Activated naive CD8-positive, alpha-beta T cell treated with anti-CD3 and anti-CD28 coated beads, Interleukin-2, amount 50 U/mL, for 24 hours (primary cell): Measurements from ENCODE around the gene VWA2.

Experiments used
- ATAC-seq: fragments of 150-1000 bp; cut with Tn5 transposase; one replicate; pipeline ENCODE4 v1.10.0; 2021
- DNase-seq: peaks from one replicate; pipeline ENCODE4 v3.0.0; 2021
- H3K27ac Mint-ChIP-seq: one replicate; pipeline ENCODE4 v1.8.0; 2021; ENCODE audit warnings: mild to moderate bottlenecking, mixed read lengths
- H3K27me3 Mint-ChIP-seq: one replicate; pipeline ENCODE4 v1.8.0; 2021; ENCODE audit warnings: mixed read lengths
- H3K36me3 Mint-ChIP-seq: one replicate; pipeline ENCODE4 v1.8.0; 2021; ENCODE audit warnings: low read depth, mixed read lengths
- H3K4me1 Mint-ChIP-seq: one replicate; pipeline ENCODE4 v1.8.0; 2021; ENCODE audit warnings: mixed read lengths
- H3K4me3 Mint-ChIP-seq: one replicate; pipeline ENCODE4 v1.8.0; 2021; ENCODE audit warnings: mild to moderate bottlenecking, moderate library complexity, mixed read lengths
- H3K9me3 Mint-ChIP-seq: one replicate; pipeline ENCODE4 v1.8.0; 2021; ENCODE audit warnings: mixed read lengths

Gene VWA2

DNA sequence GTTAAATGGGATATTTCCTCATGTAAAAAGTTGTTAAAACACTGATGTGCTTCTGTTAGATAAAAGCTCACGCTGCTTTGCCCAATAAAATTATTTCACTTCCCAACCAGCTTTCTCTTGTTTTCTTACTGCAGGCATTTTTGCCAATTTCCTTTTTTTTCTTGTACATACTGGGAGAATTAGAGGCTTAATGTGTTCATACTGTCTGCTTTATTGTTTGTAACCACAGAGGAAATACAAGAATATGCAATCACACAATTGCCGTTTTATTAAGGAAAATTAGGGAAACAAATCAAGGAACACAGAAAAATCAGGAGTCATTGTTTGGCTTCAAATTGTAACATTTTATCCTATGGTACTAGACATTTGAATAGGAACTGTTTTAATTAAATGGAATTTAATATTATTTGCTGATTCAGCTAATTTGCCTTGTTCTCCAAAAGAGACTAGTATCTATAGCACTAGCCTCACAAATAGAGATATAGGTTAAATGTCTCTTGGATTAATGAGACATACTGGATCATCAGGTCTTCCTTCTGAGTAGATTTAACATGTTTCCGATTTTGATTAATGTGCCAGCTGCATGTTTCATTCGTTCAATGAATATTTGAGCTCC, 6.4 kb upstream of the VWA2 start:
- DNase-seq (no peak), ATAC-seq (no peak)
- Mint-ChIP-seq H3K27ac (no peak overlapping the region), H3K4me1 (peaks cover 25% of the 10 kb centered on the region), H3K27me3 (peaks cover 28% of the 10 kb centered on the region), H3K4me3 (no peak overlapping the region), H3K36me3 (no peaks in the 10 kb centered on the region), H3K9me3 (no peaks in the 10 kb centered on the region)

DNA sequence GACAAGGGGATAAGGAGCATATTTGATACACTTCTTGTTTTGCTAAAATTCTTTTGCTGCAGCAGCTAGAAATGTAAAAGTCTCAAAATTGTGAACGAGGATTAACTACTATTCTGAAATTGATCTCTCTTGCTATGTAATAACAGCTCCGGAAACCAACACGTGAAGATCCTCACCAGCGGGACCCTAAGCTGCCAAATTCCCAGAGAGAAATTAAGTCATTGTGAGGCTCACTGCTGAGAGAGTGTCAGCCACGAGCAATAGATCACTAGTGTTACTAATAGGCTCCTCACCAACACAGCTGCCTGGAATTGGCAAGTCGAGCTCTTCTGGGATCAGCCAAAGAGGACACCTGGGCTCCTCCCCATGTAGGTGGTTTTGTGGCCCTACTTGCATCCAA, 5.6 kb upstream of the VWA2 start:
- Mint-ChIP-seq H3K27me3 (peaks cover 33% of the 10 kb centered on the region), H3K4me1 (peaks cover 29% of the 10 kb centered on the region), H3K27ac (no peak overlapping the region), H3K36me3 (no peaks in the 10 kb centered on the region), H3K9me3 (no peaks in the 10 kb centered on the region), H3K4me3 (no peak overlapping the region)
- no peak for ATAC-seq
- DNase-seq: no peak

- H3K4me3 Mint-ChIP-seq: no peak overlapping the region
- DNase-seq (no peak), ATAC-seq (peak; percentile 98)
- peaks cover 37% of the 10 kb centered on the region for H3K27me3 Mint-ChIP-seq
- H3K9me3 Mint-ChIP-seq: no peaks in the 10 kb centered on the region
- peak overlapping the region; percentile 77 for H3K27ac Mint-ChIP-seq
- H3K4me1 Mint-ChIP-seq: peaks cover 36% of the 10 kb centered on the region
- no peaks in the 10 kb centered on the region for H3K36me3 Mint-ChIP-seq
Measured at GRCh38 chr10:114234132-114234531, 4.9 kb upstream of the VWA2 start.

DNA sequence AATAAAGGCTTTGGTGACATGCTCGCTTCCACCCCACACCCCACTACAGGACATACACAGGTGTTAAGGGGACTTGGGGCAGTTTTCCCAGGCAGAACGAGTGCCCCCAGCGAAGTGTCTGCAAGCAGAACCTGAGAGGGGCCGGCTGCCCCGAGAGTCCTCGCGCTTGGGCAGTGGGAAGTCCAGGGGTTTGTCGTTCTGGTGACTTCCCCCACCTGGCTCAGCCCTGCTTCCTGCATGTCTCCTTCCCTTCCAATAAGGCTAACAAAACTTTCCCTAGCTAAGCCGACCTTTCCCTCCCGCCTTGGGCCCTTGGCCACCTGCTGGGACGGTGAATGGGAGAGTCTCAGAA, 916 bp downstream of the VWA2 start:
- Mint-ChIP-seq H3K27me3 (peaks cover 64% of the 10 kb centered on the region), H3K27ac (no peak overlapping the region), H3K4me3 (no peak overlapping the region), H3K4me1 (peaks cover 16% of the 10 kb centered on the region), H3K36me3 (no peaks in the 10 kb centered on the region), H3K9me3 (no peaks in the 10 kb centered on the region)
- no peak for DNase-seq
- ATAC-seq: no peak

- no peak for ATAC-seq
- no peaks in the 10 kb centered on the region for H3K9me3 Mint-ChIP-seq
- H3K36me3 Mint-ChIP-seq: no peaks in the 10 kb centered on the region
- DNase-seq: no peak
- H3K4me1 Mint-ChIP-seq: peaks cover 13% of the 10 kb centered on the region
- H3K27me3 Mint-ChIP-seq: peaks cover 62% of the 10 kb centered on the region
- H3K27ac Mint-ChIP-seq: no peak overlapping the region
- no peak overlapping the region for H3K4me3 Mint-ChIP-seq
Measured at GRCh38 chr10:114242235-114242634, 3.2 kb downstream of the VWA2 start.

GRCh38 chr10:114243661-114244060, 4.6 kb downstream of the VWA2 start:
- no peak for DNase-seq
- no peak overlapping the region for H3K27ac Mint-ChIP-seq
- no peaks in the 10 kb centered on the region for H3K36me3 Mint-ChIP-seq
- no peak for ATAC-seq
- peaks cover 47% of the 10 kb centered on the region for H3K27me3 Mint-ChIP-seq
- H3K4me1 Mint-ChIP-seq: peaks cover 6% of the 10 kb centered on the region
- no peak overlapping the region for H3K4me3 Mint-ChIP-seq
- H3K9me3 Mint-ChIP-seq: no peaks in the 10 kb centered on the region

- no peak overlapping the region for H3K4me3 Mint-ChIP-seq
- H3K27me3 Mint-ChIP-seq: peaks cover 43% of the 10 kb centered on the region
- no peak overlapping the region for H3K27ac Mint-ChIP-seq
- no peak for DNase-seq
- ATAC-seq: no peak
- H3K36me3 Mint-ChIP-seq: no peaks in the 10 kb centered on the region
- H3K4me1 Mint-ChIP-seq: peaks cover 1% of the 10 kb centered on the region
- H3K9me3 Mint-ChIP-seq: no peaks in the 10 kb centered on the region
Measured at GRCh38 chr10:114244126-114244525, 5.1 kb downstream of the VWA2 start.

DNA sequence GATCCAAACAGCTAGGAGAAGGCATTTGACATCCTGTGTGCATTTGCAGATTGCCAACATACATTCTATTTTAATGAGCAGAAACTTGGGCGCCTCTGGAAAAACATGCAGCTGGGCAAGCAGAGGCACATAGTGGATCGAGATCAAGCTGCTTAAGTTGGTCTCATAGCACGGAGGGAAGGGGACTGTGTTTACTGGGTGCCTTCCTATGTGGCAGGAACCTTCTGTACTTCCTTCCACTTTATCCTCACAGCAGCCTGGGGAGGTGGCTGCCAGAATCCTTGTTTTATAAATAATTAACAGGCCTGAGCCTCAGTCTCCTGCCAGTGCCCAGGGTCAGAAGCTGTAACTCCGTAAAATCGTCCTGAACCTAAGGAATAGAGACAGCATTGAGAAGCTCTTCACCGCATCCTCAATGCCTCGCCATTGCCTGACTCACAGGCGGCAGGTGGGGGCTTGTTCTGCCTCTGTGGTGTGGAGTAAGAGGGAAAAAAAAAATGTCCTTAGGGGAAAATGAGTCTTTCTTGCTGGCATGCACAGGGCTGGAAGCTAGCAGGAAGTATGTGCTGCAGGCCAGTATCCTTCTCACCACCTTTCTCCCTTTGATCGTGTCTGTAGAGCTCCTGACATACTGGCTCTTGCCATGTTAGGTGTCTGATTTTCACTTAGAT, 6.2 kb downstream of the VWA2 start:
- ATAC-seq: no peak
- no peaks in the 10 kb centered on the region for H3K4me1 Mint-ChIP-seq
- no peak for DNase-seq
- H3K9me3 Mint-ChIP-seq: no peaks in the 10 kb centered on the region
- peaks cover 36% of the 10 kb centered on the region for H3K27me3 Mint-ChIP-seq
- H3K4me3 Mint-ChIP-seq: no peak overlapping the region
- H3K36me3 Mint-ChIP-seq: no peaks in the 10 kb centered on the region
- H3K27ac Mint-ChIP-seq: no peak overlapping the region

- Mint-ChIP-seq H3K9me3 (no peaks in the 10 kb centered on the region), H3K27ac (no peak overlapping the region), H3K4me1 (no peaks in the 10 kb centered on the region), H3K27me3 (peaks cover 25% of the 10 kb centered on the region), H3K4me3 (no peak overlapping the region), H3K36me3 (no peaks in the 10 kb centered on the region)
- DNase-seq (no peak), ATAC-seq (no peak)
Measured at GRCh38 chr10:114246679-114247305, 7.7 kb downstream of the VWA2 start.

DNA sequence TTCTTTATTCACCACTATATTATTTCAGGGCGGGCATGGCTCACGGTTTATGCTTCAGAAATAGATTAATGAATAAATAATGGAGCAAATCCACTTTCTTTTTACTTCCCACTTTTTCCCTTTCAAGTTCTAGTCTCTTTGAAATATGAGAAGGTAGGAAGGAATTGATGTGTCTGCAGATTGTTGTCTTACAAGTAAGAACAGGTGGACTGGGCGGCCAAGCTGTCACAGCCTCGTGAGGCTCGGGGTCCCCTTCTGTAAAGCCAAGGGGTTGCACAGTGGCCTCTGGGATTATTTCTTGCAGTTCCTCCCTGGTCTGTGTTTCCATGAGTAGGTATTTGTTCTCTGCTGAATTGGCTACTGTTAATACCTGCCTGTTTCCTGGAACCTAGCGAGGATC, 11.2 kb downstream of the VWA2 start:
- Mint-ChIP-seq H3K4me1 (no peaks in the 10 kb centered on the region), H3K27me3 (peaks cover 2% of the 10 kb centered on the region), H3K4me3 (no peak overlapping the region), H3K9me3 (no peaks in the 10 kb centered on the region), H3K27ac (no peak overlapping the region), H3K36me3 (no peaks in the 10 kb centered on the region)
- DNase-seq (no peak), ATAC-seq (no peak)

DNA sequence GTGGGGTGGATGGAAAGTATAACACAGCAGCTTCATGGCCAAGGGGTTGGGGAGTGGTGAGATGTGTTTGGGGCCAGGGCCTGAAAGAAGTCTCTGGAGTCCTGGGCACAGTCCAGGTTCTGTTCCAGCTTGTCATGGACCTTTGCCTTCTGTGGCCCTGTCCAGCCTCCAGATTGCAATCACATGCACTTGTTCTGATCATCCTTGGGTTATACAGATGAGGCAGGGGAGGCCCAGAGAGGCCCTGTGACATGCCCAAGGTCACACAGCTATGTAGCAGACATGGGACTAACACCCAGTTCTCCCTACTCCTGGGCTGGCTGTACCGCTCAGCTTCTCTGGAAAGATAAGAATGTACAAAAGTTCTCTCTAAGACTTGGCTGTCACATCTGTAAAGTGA, 11.7 kb downstream of the VWA2 start:
- no peaks in the 10 kb centered on the region for H3K36me3 Mint-ChIP-seq
- no peak overlapping the region for H3K27ac Mint-ChIP-seq
- H3K4me1 Mint-ChIP-seq: no peaks in the 10 kb centered on the region
- H3K4me3 Mint-ChIP-seq: no peak overlapping the region
- H3K27me3 Mint-ChIP-seq: no peaks in the 10 kb centered on the region
- ATAC-seq (no peak), DNase-seq (no peak)
- no peaks in the 10 kb centered on the region for H3K9me3 Mint-ChIP-seq

DNA sequence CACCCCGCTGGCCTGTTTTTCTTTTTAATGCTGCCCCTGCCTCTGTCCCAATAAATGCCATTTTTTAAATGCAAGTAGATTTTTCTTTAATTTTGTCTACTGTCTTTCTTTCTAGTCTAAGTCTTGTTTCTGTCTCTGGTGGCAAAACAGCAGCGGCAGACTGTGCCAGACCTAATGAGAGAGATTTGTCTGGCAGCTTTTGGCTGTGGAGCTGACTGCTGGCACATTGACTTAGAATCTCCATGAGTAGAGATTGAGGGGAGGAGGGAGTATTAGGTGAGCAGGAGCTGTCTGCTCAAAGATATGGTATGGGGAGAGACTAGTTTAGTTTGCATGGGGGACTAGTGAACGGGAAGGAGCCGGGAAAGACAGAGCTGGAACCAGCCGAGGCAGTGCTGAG, 13.0 kb downstream of the VWA2 start:
- no peaks in the 10 kb centered on the region for H3K4me1 Mint-ChIP-seq
- H3K4me3 Mint-ChIP-seq: no peak overlapping the region
- H3K36me3 Mint-ChIP-seq: no peaks in the 10 kb centered on the region
- H3K27ac Mint-ChIP-seq: no peak overlapping the region
- no peaks in the 10 kb centered on the region for H3K27me3 Mint-ChIP-seq
- no peaks in the 10 kb centered on the region for H3K9me3 Mint-ChIP-seq
- no peak for DNase-seq
- no peak for ATAC-seq

GRCh38 chr10:114252883-114253282, 13.8 kb downstream of the VWA2 start:
- H3K27me3 Mint-ChIP-seq: no peaks in the 10 kb centered on the region
- no peaks in the 10 kb centered on the region for H3K4me1 Mint-ChIP-seq
- no peak for ATAC-seq
- H3K9me3 Mint-ChIP-seq: no peaks in the 10 kb centered on the region
- H3K36me3 Mint-ChIP-seq: no peaks in the 10 kb centered on the region
- DNase-seq: no peak
- H3K27ac Mint-ChIP-seq: no peak overlapping the region
- no peak overlapping the region for H3K4me3 Mint-ChIP-seq

GRCh38 chr10:114255227-114255626, 16.2 kb downstream of the VWA2 start:
- no peak for DNase-seq
- no peak for ATAC-seq

GRCh38 chr10:114256008-114256765, 17.1 kb downstream of the VWA2 start:
- Mint-ChIP-seq H3K4me1 (peaks cover 6% of the 10 kb centered on the region), H3K4me3 (no peak overlapping the region)
- no peak for DNase-seq

More at GRCh38 chr10:114255227-114255626, 16.2 kb downstream of the VWA2 start:
- no peaks in the 10 kb centered on the region for H3K36me3 Mint-ChIP-seq
- no peaks in the 10 kb centered on the region for H3K27me3 Mint-ChIP-seq
- H3K27ac Mint-ChIP-seq: no peak overlapping the region
- H3K4me1 Mint-ChIP-seq: peaks cover 3% of the 10 kb centered on the region
- no peaks in the 10 kb centered on the region for H3K9me3 Mint-ChIP-seq
- no peak overlapping the region for H3K4me3 Mint-ChIP-seq

More at GRCh38 chr10:114256008-114256765, 17.1 kb downstream of the VWA2 start:
- no peak overlapping the region for H3K27ac Mint-ChIP-seq
- H3K27me3 Mint-ChIP-seq: no peaks in the 10 kb centered on the region
- no peaks in the 10 kb centered on the region for H3K9me3 Mint-ChIP-seq
- H3K36me3 Mint-ChIP-seq: no peaks in the 10 kb centered on the region
- no peak for ATAC-seq
